Ovary (tissue), 9 donors: ENCODE results near the gene SH3BP4. TPM values are rescaled to one million over a fixed set of nuclear protein-coding genes. Genes with fewer than 3 reads are reported as not detected.
A peak's percentile ranks its signal among the peaks of the same experiment; 100 is the strongest.

Experiments used
- DNase-seq, 5 donors: peaks; one replicate each; pipeline ENCODE4 v3.0.0-alpha.2; 2019 to 2020
- H3K27ac ChIP-seq, 2 donors: fragments of 200-600 bp; one replicate each; pipeline versions ENCODE4 v1.5.1 to v1.8.0; 2019 to 2022
- H3K27me3 ChIP-seq: fragments of 200-600 bp; one replicate; pipeline ENCODE4 v1.8.0; 2022
- H3K36me3 ChIP-seq: fragments of 200-600 bp; sonication (generic); one replicate; pipeline ENCODE4 v1.5.1; 2019
- H3K4me1 ChIP-seq: one replicate; pipeline ENCODE4 v1.8.1; 2013; ENCODE audit warnings: mild to moderate bottlenecking, moderate library complexity; ENCODE audit not compliant: insufficient read depth
- H3K4me3 ChIP-seq: fragments of 200-600 bp; sonication (generic); one replicate; pipeline ENCODE4 v1.5.1; 2017
- H3K9me3 ChIP-seq, 2 donors: fragments of 200-600 bp in 1 of 2; sonication (generic) in 1 of 2; one replicate each; pipeline versions ENCODE4 v1.5.1 to v1.8.1; 2013 to 2019; ENCODE audit warnings: mild to moderate bottlenecking in 1 of 2, moderate library complexity in 1 of 2
- CTCF ChIP-seq, 3 donors: fragments of 450-650 bp in 2 of 3; fragments of 200-600 bp in 1 of 3; IDR thresholded peaks; one replicate each; pipeline versions ENCODE4 v1.5.1 to v1.8.0; 2016 to 2022; ENCODE audit warnings: antibody characterized with exemption in 3 of 3, mild to moderate bottlenecking in 1 of 3
- EP300 ChIP-seq: sonication (generic); formaldehyde crosslinking; IDR thresholded peaks from one replicate; pipeline ENCODE4 v1.6.1; 2017; ENCODE audit warnings: antibody characterized with exemption
- POLR2A ChIP-seq: fragments of 450-650 bp; IDR thresholded peaks from one replicate; pipeline ENCODE4 v1.6.1; 2017; ENCODE audit warnings: antibody characterized with exemption, mild to moderate bottlenecking, moderate library complexity
- WGBS, 3 donors: extraction: QIAGEN DNeasy Blood & Tissue Kit in 1 of 3; methylation state at CpG; one replicate each; pipeline versions ENCODE4 v1.1.5 to v1.1.7; 2013 to 2017; 5-methylcytosine and 5-hydroxymethylcytosine counted together
- intact Hi-C, 4 donors: fragments of 100-400 bp; cut with DNase I; formaldehyde crosslinking; loops; one replicate each; pipeline versions ENCODE4 v1.11.0 to v1.15.1; 2022 to 2023
- polyA plus RNA-seq, 2 donors: library from polyadenylated mRNA; stranded (reverse); fragments of 200-250 nt in 1 of 2; fragments of 350-450 nt in 1 of 2; fragmentation: Illumina TruSeq in 1 of 2; extraction: RNeasy Lipid Tissue Mini Kit (QIAGEN cat#74804) in 1 of 2; gene quantifications; one replicate each; pipeline ENCODE4 v1.2.3, GENCODE V29; 2013 to 2014
- total RNA-seq, 7 donors: library from RNA; depleted of rRNA in 2 of 7; stranded (reverse); fragments of >200 nt in 2 of 7; fragmentation: NEBNext Ultra II Directional in 3 of 7; extraction: Animal tissue kit (Norgen Biotek cat#: 25700) in 3 of 7; gene quantifications; one replicate each; pipeline versions ENCODE4 v1.1.0 to v1.2.4, GENCODE V29; 2016 to 2023
- donor health status: DM: no; HTN: no; CAD: no; lungs with moderate emphysema.
- donor health status: DM: no; HTN: no; CAD: no.
- donor health status: Bipolar disorder and iron deficiency.
- donor health status: DM: yes; HTN: yes; CAD: no.
- donor health status: DM: no; HTN: no; CAD: no.
- donor health status: DM: yes; HTN: yes; CAD: no.

Gene SH3BP4
- total and polyA plus RNA-seq, 9 donors, result 20.3 to 44.9 (median 36.9) TPM

GRCh38 chr2:235048549-235048948 lies 96.7 kb downstream of the SH3BP4 start:
- no peaks in the 10 kb centered on the region for H3K27me3 ChIP-seq
- no peaks in the 10 kb centered on the region for H3K36me3 ChIP-seq
- H3K9me3 ChIP-seq, result no peaks in the 10 kb centered on the region
- no peak overlapping the region for H3K4me3 ChIP-seq
- TF ChIP-seq POLR2A, result no peak
- TF ChIP-seq EP300, result no peak
- TF ChIP-seq CTCF (IDR thresholded peaks at IDR 0.05), result no peak
- WGBS, 3 donors, result 74 to 83% (median 77%) methylated on average over 7 of the region's 7 CpGs
- no peak for DNase-seq
- H3K27ac ChIP-seq, result no peak overlapping the region
- H3K4me1 ChIP-seq, result no peaks in the 10 kb centered on the region
- intact Hi-C loops, result no loop called here

- Histone ChIP-seq H3K9me3 (no peaks in the 10 kb centered on the region), H3K27ac (no peak overlapping the region), H3K36me3 (no peaks in the 10 kb centered on the region), H3K4me3 (no peak overlapping the region), H3K27me3 (no peaks in the 10 kb centered on the region), H3K4me1 (no peaks in the 10 kb centered on the region)
- intact Hi-C loops, result no loop called here
- peak in 1 of 5 donors; percentile 24 for DNase-seq
- 74 to 89% (median 81%) methylated on average over 6 of the region's 6 CpGs for WGBS, 3 donors
- TF ChIP-seq EP300 (no peak), POLR2A (no peak), CTCF (IDR thresholded peaks at IDR 0.05) (no peak)
Observed at GRCh38 chr2:235049069-235049468, 97.3 kb downstream of the SH3BP4 start.

- Histone ChIP-seq H3K27me3 (no peaks in the 10 kb centered on the region), H3K4me3 (no peak overlapping the region), H3K36me3 (no peaks in the 10 kb centered on the region), H3K4me1 (no peaks in the 10 kb centered on the region), H3K9me3 (no peaks in the 10 kb centered on the region), H3K27ac (no peak overlapping the region)
- intact Hi-C loops, result no loop called here
- DNase-seq, result peak in 1 of 5 donors; percentile 17
- WGBS, 3 donors, result 80 to 88% (median 87%) methylated on average over 8 of the region's 8 CpGs
- TF ChIP-seq CTCF (IDR thresholded peaks at IDR 0.05), result no peak
- no peak for TF ChIP-seq POLR2A
- no peak for TF ChIP-seq EP300
Observed at GRCh38 chr2:235049719-235050118, 97.9 kb downstream of the SH3BP4 start.

- peak; percentile 29 to 60 (median 56) for DNase-seq
- Histone ChIP-seq H3K9me3 (no peaks in the 10 kb centered on the region), H3K4me1 (no peaks in the 10 kb centered on the region), H3K27me3 (no peaks in the 10 kb centered on the region), H3K4me3 (no peak overlapping the region), H3K36me3 (no peaks in the 10 kb centered on the region), H3K27ac (no peak overlapping the region)
- WGBS, 3 donors, result 54 to 79% (median 60%) methylated on average over 7 of the region's 7 CpGs
- TF ChIP-seq EP300 (no peak), CTCF (IDR thresholded peaks at IDR 0.05) (no peak), POLR2A (no peak)
- intact Hi-C loops, result no loop called here
Observed at GRCh38 chr2:235050980-235051351, 99.1 kb downstream of the SH3BP4 start.
